Smooth muscle cell (in vitro differentiated cells): ENCODE results near the gene DMPK. TPM values are rescaled to one million over a fixed set of nuclear protein-coding genes. Genes with fewer than 3 reads are reported as not detected.
A peak's percentile ranks its signal among the peaks of the same experiment; 100 is the strongest.

Experiments used
- DNase-seq: peaks from one replicate; lab custom pipeline; 2025; ENCODE audit not compliant: unreplicated experiment; lab: John Stamatoyannopoulos, UW
- H2AFZ ChIP-seq: fragments of 200-600 bp; sonication (generic); 2 replicates; pipeline ENCODE4 v1.6.0; 2016; ENCODE audit warnings: antibody characterized with exemption, low read depth, mild to moderate bottlenecking
- H3F3A ChIP-seq: fragments of 200-600 bp; sonication (generic); 2 replicates; pipeline ENCODE4 v1.6.0; 2017; ENCODE audit warnings: antibody characterized with exemption, low read depth
- H3K27ac ChIP-seq: fragments of 200-600 bp; sonication (generic); 2 replicates; pipeline ENCODE4 v1.5.1; 2016; ENCODE audit warnings: low read depth, mild to moderate bottlenecking
- H3K27me3 ChIP-seq: fragments of 200-600 bp; sonication (generic); 2 replicates; pipeline ENCODE4 v1.6.1; 2016; ENCODE audit warnings: low read depth, mild to moderate bottlenecking
- H3K36me3 ChIP-seq: fragments of 200-600 bp; sonication (generic); 2 replicates; pipeline ENCODE4 v1.5.1; 2016; ENCODE audit warnings: low read depth
- H3K4me1 ChIP-seq: fragments of 200-600 bp; sonication (generic); 2 replicates; pipeline ENCODE4 v1.5.1; 2016; ENCODE audit warnings: low read depth
- H3K4me2 ChIP-seq: fragments of 200-600 bp; sonication (generic); 2 replicates; pipeline ENCODE4 v1.6.0; 2016; ENCODE audit warnings: mild to moderate bottlenecking
- H3K4me3 ChIP-seq: fragments of 200-600 bp; sonication (generic); 2 replicates; pipeline ENCODE4 v1.5.1; 2016; ENCODE audit warnings: mild to moderate bottlenecking
- H3K79me2 ChIP-seq: fragments of 200-600 bp; sonication (generic); 2 replicates; pipeline ENCODE4 v1.6.0; 2016; ENCODE audit warnings: low read depth, mild to moderate bottlenecking
- H3K9ac ChIP-seq: fragments of 200-600 bp; sonication (generic); 2 replicates; pipeline ENCODE4 v1.6.0; 2016; ENCODE audit warnings: low read depth
- H3K9me3 ChIP-seq: fragments of 200-600 bp; sonication (generic); replicated peaks from 2 replicates; pipeline ENCODE4 v1.5.1; 2016; ENCODE audit warnings: low read depth
- H4K20me1 ChIP-seq: fragments of 200-600 bp; sonication (generic); 2 replicates; pipeline ENCODE4 v1.6.0; 2016; ENCODE audit warnings: low read depth
- WGBS: methylation state at CpG from one replicate; pipeline ENCODE4 v1.1.7; 2016; ENCODE audit warnings: low lambda C conversion rate; 5-methylcytosine and 5-hydroxymethylcytosine counted together
- polyA plus RNA-seq: library from polyadenylated mRNA; unstranded; fragments of >200 nt; fragmentation: Nextera tagmentation; extraction: Ambion mirVana; gene quantifications from 2 replicates; pipeline ENCODE4 v1.2.1, GENCODE V29; 2016
- total RNA-seq: library from RNA; depleted of rRNA; stranded (reverse); fragments of >200 nt; gene quantifications from 2 replicates; pipeline ENCODE4 v1.2.3, GENCODE V29; 2014
- TF ChIP-seq, protein P1 (sequence below): fragments of 200-600 bp; sonication (generic); IDR thresholded peaks from 2 replicates; pipeline ENCODE4 v1.5.1; 2017; ENCODE audit warnings: borderline replicate concordance, mild to moderate bottlenecking, antibody characterized with exemption; ENCODE audit not compliant: insufficient read depth, poor library complexity, severe bottlenecking

DMPK gene
- total and polyA plus RNA-seq, 2 experiments from 2014 or later: 23.6 to 32.7 TPM

DNA sequence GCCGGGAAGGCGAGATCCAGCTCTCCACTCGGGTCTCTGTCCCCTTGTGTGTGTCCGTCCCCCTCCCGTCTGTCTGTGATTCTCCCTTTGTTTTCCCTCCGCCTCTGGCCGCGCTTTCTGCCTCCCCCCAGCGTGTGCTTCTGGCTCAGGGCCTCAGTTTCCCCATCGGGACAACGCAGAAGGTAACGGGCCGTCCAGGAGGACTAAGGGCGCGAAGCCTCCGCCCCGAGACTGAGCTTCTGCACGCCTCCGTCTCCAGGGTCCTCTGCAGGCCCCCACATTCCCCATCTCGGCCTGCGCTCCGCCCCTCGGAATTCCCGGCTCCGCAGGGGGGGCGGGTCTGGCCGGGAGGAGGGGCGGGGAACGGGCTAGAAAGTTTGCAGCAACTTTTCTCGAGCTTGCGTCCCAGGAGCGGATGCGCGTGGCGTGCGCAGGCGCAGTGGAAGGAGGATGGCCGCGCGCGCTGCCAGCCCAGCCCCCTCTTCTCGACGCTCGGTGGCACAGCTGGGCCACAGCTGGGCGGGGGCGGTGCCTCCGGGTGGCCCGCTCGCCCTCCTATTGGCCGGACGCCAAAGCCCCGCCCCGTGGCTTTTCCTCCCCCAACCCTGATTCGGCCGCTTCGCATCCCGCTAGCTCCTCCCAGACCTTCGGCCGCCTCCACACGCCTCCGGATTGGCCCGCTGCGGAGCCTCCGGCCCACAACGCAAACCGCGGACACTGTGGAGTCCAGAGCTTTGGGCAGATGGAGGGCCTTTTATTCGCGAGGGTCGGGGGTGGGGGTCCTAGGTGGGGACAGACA, 13.1 kb downstream of the DMPK start, which contains the start of gene SIX5:
SIX5 (minus strand) TSS at position 269 of the 799 bp plus-strand sequence. CDS start 408 bp downstream, outside the sequence.
- H4K20me1 ChIP-seq: peaks cover 16% of the 10 kb centered on the region
- peaks cover 16% of the 10 kb centered on the region for H3K79me2 ChIP-seq
- WGBS: under 1% methylated on average over 46 of the region's 70 CpGs
- H3K4me3 ChIP-seq: peak within 1 kb of the TSS; percentile 70
- H3K36me3 ChIP-seq: no peaks in the 10 kb centered on the region
- H3K27me3 ChIP-seq: no peaks in the 10 kb centered on the region
- DNase-seq: peak; percentile 99
- TF ChIP-seq, protein P1, sequence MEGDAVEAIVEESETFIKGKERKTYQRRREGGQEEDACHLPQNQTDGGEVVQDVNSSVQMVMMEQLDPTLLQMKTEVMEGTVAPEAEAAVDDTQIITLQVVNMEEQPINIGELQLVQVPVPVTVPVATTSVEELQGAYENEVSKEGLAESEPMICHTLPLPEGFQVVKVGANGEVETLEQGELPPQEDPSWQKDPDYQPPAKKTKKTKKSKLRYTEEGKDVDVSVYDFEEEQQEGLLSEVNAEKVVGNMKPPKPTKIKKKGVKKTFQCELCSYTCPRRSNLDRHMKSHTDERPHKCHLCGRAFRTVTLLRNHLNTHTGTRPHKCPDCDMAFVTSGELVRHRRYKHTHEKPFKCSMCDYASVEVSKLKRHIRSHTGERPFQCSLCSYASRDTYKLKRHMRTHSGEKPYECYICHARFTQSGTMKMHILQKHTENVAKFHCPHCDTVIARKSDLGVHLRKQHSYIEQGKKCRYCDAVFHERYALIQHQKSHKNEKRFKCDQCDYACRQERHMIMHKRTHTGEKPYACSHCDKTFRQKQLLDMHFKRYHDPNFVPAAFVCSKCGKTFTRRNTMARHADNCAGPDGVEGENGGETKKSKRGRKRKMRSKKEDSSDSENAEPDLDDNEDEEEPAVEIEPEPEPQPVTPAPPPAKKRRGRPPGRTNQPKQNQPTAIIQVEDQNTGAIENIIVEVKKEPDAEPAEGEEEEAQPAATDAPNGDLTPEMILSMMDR: no peak
- H3K9ac ChIP-seq: peak within 1 kb of the TSS; percentile 76
- peak within 1 kb of the TSS; percentile 80 for H3K27ac ChIP-seq
- H3F3A ChIP-seq: peaks cover 14% of the 10 kb centered on the region
- no peaks in the 10 kb centered on the region for H3K9me3 ChIP-seq
- H3K4me1 ChIP-seq: peaks cover 22% of the 10 kb centered on the region
- no peak within 1 kb of the TSS for H2AFZ ChIP-seq
- peak within 1 kb of the TSS; percentile 92 for H3K4me2 ChIP-seq

DNA sequence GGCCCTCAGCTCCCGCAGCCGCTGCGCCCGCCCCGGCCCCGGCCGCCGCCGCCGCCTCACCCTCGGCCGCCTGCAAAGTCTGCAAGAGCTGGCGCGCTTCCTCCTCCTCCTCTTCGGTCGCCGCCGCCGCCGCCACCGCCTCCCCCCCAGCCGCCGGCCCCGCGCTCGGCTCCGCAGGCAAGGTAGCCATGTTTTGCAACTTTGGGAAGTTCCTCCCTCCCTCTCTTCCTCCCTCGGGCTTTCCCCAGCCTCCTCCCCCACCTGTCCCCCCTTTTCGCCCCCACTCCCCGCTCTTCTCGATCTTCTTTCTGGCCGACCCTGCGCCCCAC, 13.7 kb downstream of the DMPK start:
- Histone ChIP-seq H3K9me3 (no peaks in the 10 kb centered on the region), H3K4me1 (peaks cover 22% of the 10 kb centered on the region), H3K36me3 (no peaks in the 10 kb centered on the region), H4K20me1 (peaks cover 16% of the 10 kb centered on the region), H3K79me2 (peaks cover 16% of the 10 kb centered on the region), H3K9ac (peak overlapping the region; percentile 76), H3K4me2 (peak overlapping the region; percentile 91), H3K4me3 (peak overlapping the region; percentile 70), H3K27me3 (no peaks in the 10 kb centered on the region), H2AFZ (no peak overlapping the region), H3K27ac (peak overlapping the region; percentile 80), H3F3A (peaks cover 13% of the 10 kb centered on the region)
- WGBS: no CpG with 5 or more reads among the region's 33 CpGs
- peak; percentile 61 for DNase-seq
- TF ChIP-seq, protein P1: no peak

DNA sequence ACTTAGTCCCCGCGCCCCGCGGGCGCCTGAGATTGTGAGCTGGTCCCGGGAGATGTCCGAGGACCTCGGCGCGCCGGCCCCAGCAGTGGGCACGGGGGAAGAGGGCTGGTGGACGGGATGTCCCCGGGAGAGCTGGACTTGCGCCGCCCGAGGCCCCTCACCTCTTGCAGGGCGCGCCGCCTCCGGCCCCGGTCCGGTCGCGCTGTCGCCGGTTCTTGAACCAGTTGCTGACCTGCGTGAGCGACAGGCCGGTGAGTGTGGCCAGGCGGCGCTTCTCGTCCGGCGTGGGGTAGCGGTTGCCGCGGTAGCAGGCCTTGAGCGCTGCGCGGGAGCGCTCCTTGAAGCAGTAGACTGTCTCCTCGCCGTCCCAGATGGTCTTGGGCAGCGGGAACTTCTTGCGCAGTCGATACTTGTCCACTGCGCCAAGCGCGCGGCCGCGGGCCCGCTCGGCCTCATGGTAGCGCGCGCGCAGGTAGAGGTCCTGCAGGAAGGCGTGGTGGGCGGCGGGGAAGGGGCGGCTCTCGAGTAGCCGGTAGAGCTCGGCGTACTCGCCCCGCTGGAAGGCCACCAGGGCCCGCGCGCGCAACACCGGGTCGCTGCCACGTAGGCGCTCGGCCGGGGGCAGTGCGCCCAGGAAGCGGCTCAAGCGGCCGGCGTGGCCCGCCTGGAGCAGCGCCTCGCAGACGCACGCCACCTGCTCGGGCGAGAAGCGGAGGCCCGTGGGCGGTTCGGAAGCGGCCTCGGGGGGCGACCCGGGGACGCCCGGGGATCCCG, 14.2 kb downstream of the DMPK start:
- peaks cover 9% of the 10 kb centered on the region for H3F3A ChIP-seq
- peaks cover 22% of the 10 kb centered on the region for H3K4me1 ChIP-seq
- peak overlapping the region; percentile 80 for H3K27ac ChIP-seq
- TF ChIP-seq, protein P1: no peak
- H3K4me2 ChIP-seq: peak overlapping the region; percentile 91
- under 1% methylated on average over 79 of the region's 102 CpGs for WGBS
- DNase-seq: peak; percentile 51
- H3K79me2 ChIP-seq: peaks cover 16% of the 10 kb centered on the region
- H2AFZ ChIP-seq: no peak overlapping the region
- H3K27me3 ChIP-seq: no peaks in the 10 kb centered on the region
- peak overlapping the region; percentile 70 for H3K4me3 ChIP-seq
- H3K9ac ChIP-seq: peak overlapping the region; percentile 76
- H3K9me3 ChIP-seq: no peaks in the 10 kb centered on the region
- peaks cover 16% of the 10 kb centered on the region for H4K20me1 ChIP-seq
- H3K36me3 ChIP-seq: no peaks in the 10 kb centered on the region
